Heart left ventricle (tissue), 16 donors: Measurements from ENCODE around the gene CHRD. TPM values are rescaled to one million over a fixed set of nuclear protein-coding genes. Genes with fewer than 3 reads are reported as not detected.
A peak's percentile ranks its signal among the peaks of the same experiment; 100 is the strongest.

Experiments used
- ATAC-seq, 4 donors: fragments of 200-7000 bp; cut with Tn5 transposase; one replicate each; pipeline ENCODE4 v1.9.1; 2020 to 2022; ENCODE audit warnings: moderate library complexity in 4 of 4, mild to moderate bottlenecking in 3 of 4, moderate number of reproducible peaks in 1 of 4
- DNase-seq, 5 donors: peaks; one replicate each; pipeline ENCODE4 v3.0.0-alpha.2; 2020
- H3K27ac ChIP-seq, 12 donors: fragments of 200-600 bp; sonication (generic) in 4 of 12; one replicate each; pipeline versions ENCODE4 v1.5.0 to v1.8.0; 2016 to 2022; ENCODE audit warnings: mild to moderate bottlenecking in 2 of 12
- H3K27me3 ChIP-seq, 9 donors: fragments of 200-600 bp; sonication (generic) in 2 of 9; one replicate each; pipeline versions ENCODE4 v1.5.1 to v1.8.0; 2016 to 2022; ENCODE audit warnings: mild to moderate bottlenecking in 3 of 9
- H3K36me3 ChIP-seq, 9 donors: fragments of 200-600 bp; sonication (generic) in 2 of 9; one replicate each; pipeline versions ENCODE4 v1.5.0 to v1.8.0; 2018 to 2022; ENCODE audit warnings: mild to moderate bottlenecking in 2 of 9
- H3K4me1 ChIP-seq, 12 donors: fragments of 200-600 bp; sonication (generic) in 4 of 12; one replicate each; pipeline versions ENCODE4 v1.5.0 to v1.8.0; 2016 to 2022; ENCODE audit warnings: mild to moderate bottlenecking in 3 of 12
- H3K4me3 ChIP-seq, 12 donors: fragments of 200-600 bp; sonication (generic) in 4 of 12; one replicate each; pipeline versions ENCODE4 v1.5.0 to v1.8.0; 2017 to 2022; ENCODE audit warnings: mild to moderate bottlenecking in 9 of 12, moderate library complexity in 4 of 12
- H3K9me3 ChIP-seq, 12 donors: fragments of 200-600 bp; sonication (generic) in 4 of 12; one replicate each; pipeline versions ENCODE4 v1.5.0 to v1.8.0; 2016 to 2022; ENCODE audit warnings: mild to moderate bottlenecking in 1 of 12
- CTCF ChIP-seq, 12 donors: fragments of 200-600 bp; sonication (generic) in 4 of 12; IDR thresholded peaks; one replicate each; pipeline versions ENCODE4 v1.5.0 to v1.8.0; 2018 to 2022; ENCODE audit warnings: antibody characterized with exemption in 12 of 12, mild to moderate bottlenecking in 5 of 12
- POLR2A ChIP-seq, 2 donors: fragments of 450-650 bp; IDR thresholded peaks; one replicate each; pipeline ENCODE4 v1.6.1; 2017; ENCODE audit warnings: antibody characterized with exemption in 2 of 2, mild to moderate bottlenecking in 2 of 2, moderate library complexity in 2 of 2
- WGBS, 4 donors: extraction: QIAGEN DNeasy Blood & Tissue Kit in 2 of 4; methylation state at CpG; one replicate each; pipeline versions ENCODE4 v1.1.5 to v1.1.7; 2013 to 2018; 5-methylcytosine and 5-hydroxymethylcytosine counted together
- intact Hi-C, 10 donors: fragments of 100-400 bp; cut with DNase I; formaldehyde crosslinking; loops; one replicate each; pipeline versions ENCODE4 v1.11.1 to v1.14.2; 2022
- polyA plus RNA-seq, 2 donors: library from polyadenylated mRNA; stranded (reverse); fragments of 200-250 nt; gene quantifications; one replicate each; pipeline ENCODE4 v1.2.3, GENCODE V29; 2013
- total RNA-seq, 9 donors: library from RNA; depleted of rRNA in 2 of 9; stranded (reverse); fragments of >200 nt in 2 of 9; fragmentation: NEBNext Ultra II Directional in 3 of 9; extraction: Animal tissue kit (Norgen Biotek cat#: 25700) in 3 of 9; gene quantifications; one replicate each; pipeline versions ENCODE4 v1.1.0 to v1.2.4, GENCODE V29; 2016 to 2023
- donor health status: ischemic (EF 13 %, LVEDD 7.1; RV severe dilation, severe dysfunction).
- donor health status: healthy with polysubstance abuse.
- donor health status: DM: no; HTN: yes; CAD: no.
- donor health status: DM: no; HTN: no; CAD: no.
- donor health status: ischemic (EF 25% LVEDD 6.9; RV normal size, moderate dysfunction).
- donor health status: ischemic (EF 25% LVEDD 5.7; RV mildly dilated, moderate dysfunction).
- donor health status: healthy.
- donor health status: DM: yes; HTN: yes; CAD: no.
- donor health status: ischemic (EF 35%, LVEDD 5.7; RV mildly dilated, moderate dysfunction).
- donor health status: nonischemic (EF 11% LVEDD 7.7; RV severe dilation, severe dysfunction).
- donor health status: DM: yes; HTN: yes; CAD: no.
- donor health status: PGD.
- donor health status: ischemic (EF 29% LVEDD 5.4; RV normal size, mild dysfunction).
- donor health status: nonischemic (EF 23%, LVEDD 6.1; RV moderate dilation, normal function).

CHRD gene
- total and polyA plus RNA-seq, 11 donors = 2.0 to 7.4 (median 4.8) TPM

GRCh38 chr3:184414418-184415202 lies 34.8 kb downstream of the CHRD start:
- WGBS, 4 donors = 81 to 88% (median 86%) methylated on average over 16 of the region's 16 CpGs

GRCh38 chr3:184415203-184415490 lies 35.3 kb downstream of the CHRD start:
- ATAC-seq (no peak), DNase-seq (no peak)
- Histone ChIP-seq H3K9me3 (no peaks in the 10 kb centered on the region), H3K27ac (no peak overlapping the region), H3K4me1 (peaks cover 0 to 4% (median 0%) of the 10 kb centered on the region in 12 donors), H3K27me3 (no peaks in the 10 kb centered on the region), H3K36me3 (no peaks in the 10 kb centered on the region), H3K4me3 (no peak overlapping the region)
- intact Hi-C loops = loop anchor here in 7 of 10 donors (5.0 to 10.0 kb wide), 4 partner anchors 52 to 127 kb away; no protein-coding TSS in a partner anchor
- WGBS, 4 donors = 67 to 75% (median 73%) methylated on average over 4 of the region's 4 CpGs
- no peak for TF ChIP-seq CTCF (IDR thresholded peaks at IDR 0.05)
- no peak for TF ChIP-seq POLR2A (IDR thresholded peaks at IDR 0.05)

More at GRCh38 chr3:184414418-184415202, 34.8 kb downstream of the CHRD start:
- TF ChIP-seq POLR2A (IDR thresholded peaks at IDR 0.05) = no peak
- no peak for TF ChIP-seq CTCF (IDR thresholded peaks at IDR 0.05)
- no peaks in the 10 kb centered on the region for H3K27me3 ChIP-seq
- peaks cover 0 to 4% (median 0%) of the 10 kb centered on the region in 12 donors for H3K4me1 ChIP-seq
- no peaks in the 10 kb centered on the region for H3K36me3 ChIP-seq
- no peak overlapping the region for H3K27ac ChIP-seq
- no peaks in the 10 kb centered on the region for H3K9me3 ChIP-seq
- H3K4me3 ChIP-seq = no peak overlapping the region
- no peak for DNase-seq
- ATAC-seq = no peak
- intact Hi-C loops = loop anchor here in 7 of 10 donors (5.0 to 10.0 kb wide), 4 partner anchors 53 to 128 kb away; no protein-coding TSS in a partner anchor

GRCh38 chr3:184417619-184418327 lies 37.9 kb downstream of the CHRD start:
- 36 to 44% (median 38%) methylated on average over 14 of the region's 14 CpGs for WGBS, 4 donors
- Histone ChIP-seq H3K27me3 (no peaks in the 10 kb centered on the region), H3K36me3 (no peaks in the 10 kb centered on the region), H3K4me3 (no peak overlapping the region), H3K4me1 (peaks cover 0 to 4% (median 0%) of the 10 kb centered on the region in 12 donors), H3K9me3 (peaks cover 0 to 8% (median 0%) of the 10 kb centered on the region in 12 donors), H3K27ac (no peak overlapping the region)
- ATAC-seq (peak; percentile 47 to 93 (median 90)), DNase-seq (peak; percentile 59 to 83 (median 69))
- intact Hi-C loops = loop anchor here in 8 of 10 donors (2.0 to 10.0 kb wide), 7 partner anchors 50 to 127 kb away; no protein-coding TSS in a partner anchor
- TF ChIP-seq POLR2A (IDR thresholded peaks at IDR 0.05) (no peak), CTCF (IDR thresholded peaks at IDR 0.05) (peak; percentile 63 to 88 (median 82))

GRCh38 chr3:184419171-184419570 lies 39.3 kb downstream of the CHRD start:
- Histone ChIP-seq H3K9me3 (peaks cover 0 to 10% (median 0%) of the 10 kb centered on the region in 12 donors), H3K27me3 (no peaks in the 10 kb centered on the region), H3K4me1 (peaks cover 0 to 4% (median 0%) of the 10 kb centered on the region in 12 donors), H3K36me3 (no peaks in the 10 kb centered on the region), H3K4me3 (no peak overlapping the region), H3K27ac (no peak overlapping the region)
- DNase-seq (no peak), ATAC-seq (no peak)
- TF ChIP-seq POLR2A (IDR thresholded peaks at IDR 0.05) = no peak
- TF ChIP-seq CTCF (IDR thresholded peaks at IDR 0.05) = no peak
- 65 to 74% (median 69%) methylated on average over 5 of the region's 5 CpGs for WGBS, 4 donors
- intact Hi-C loops = loop anchor here in 8 of 10 donors (2.0 to 10.0 kb wide), 6 partner anchors 48 to 126 kb away; no protein-coding TSS in a partner anchor
